Muscle of back (tissue), 11 donors: Measurements from ENCODE around the gene KIAA1958. TPM values are rescaled to one million over a fixed set of nuclear protein-coding genes. Genes with fewer than 3 reads are reported as not detected.
A peak's percentile ranks its signal among the peaks of the same experiment; 100 is the strongest.
"Not testable (repeated sequence)": the region's sequence is repeated elsewhere in the genome, so short reads cannot be mapped to it uniquely, and the experiment has no call there.

Experiments used
- DNase-seq, 3 donors: peaks; one replicate each; pipeline versions ENCODE4 v3.0.0 to v3.0.0-alpha.2; 2013
- polyA plus RNA-seq, 10 donors: library from polyadenylated mRNA; unstranded; fragments of 120-200 nt; gene quantifications; one replicate each; pipeline ENCODE4 v1.2.1, GENCODE V29; 2013; ENCODE audit not compliant: insufficient read length in 10 of 10

KIAA1958 gene
- polyA plus RNA-seq, 10 donors = 3.0 to 4.5 (median 4.0) TPM

DNA sequence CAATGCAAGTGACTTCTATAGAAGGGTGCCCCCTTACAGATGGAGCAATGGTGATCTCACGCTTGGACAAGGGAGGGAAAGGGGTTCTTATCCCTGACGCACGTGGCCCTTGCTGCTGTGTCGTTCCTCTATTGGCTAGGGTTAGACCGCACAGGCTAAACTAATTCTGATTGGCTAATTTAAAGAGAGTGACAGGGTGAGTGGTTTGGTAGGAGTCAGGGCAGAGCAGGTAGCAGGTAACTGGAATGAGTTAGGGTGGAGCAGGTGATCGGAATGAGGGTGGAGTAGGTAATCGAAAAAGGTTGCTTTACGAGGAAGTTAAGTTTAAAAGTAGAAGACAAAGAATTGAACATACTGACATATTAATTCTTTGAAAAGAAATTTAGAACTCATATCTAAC, 105.2 kb downstream of the KIAA1958 start:
- DNase-seq = not testable (repeated sequence)

DNA sequence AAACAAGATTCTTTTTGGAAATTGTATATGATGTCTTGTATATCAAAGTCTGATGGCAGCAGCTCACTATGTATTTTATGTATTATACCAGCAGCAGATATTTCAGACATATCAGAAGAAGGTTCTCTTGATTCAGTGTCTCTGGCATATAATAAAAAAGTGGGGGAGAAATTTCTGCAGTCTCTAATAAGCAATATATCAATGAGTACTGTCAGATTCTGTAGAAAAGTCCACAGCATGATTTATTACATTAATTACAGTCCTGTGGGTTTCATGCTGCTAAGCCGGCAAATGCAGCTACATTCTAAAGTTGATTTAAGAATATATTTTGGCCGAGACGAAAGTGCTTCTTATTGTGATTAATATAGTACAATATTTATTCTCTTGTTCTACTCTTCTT, 113.1 kb downstream of the KIAA1958 start:
- DNase-seq = no peak

DNA sequence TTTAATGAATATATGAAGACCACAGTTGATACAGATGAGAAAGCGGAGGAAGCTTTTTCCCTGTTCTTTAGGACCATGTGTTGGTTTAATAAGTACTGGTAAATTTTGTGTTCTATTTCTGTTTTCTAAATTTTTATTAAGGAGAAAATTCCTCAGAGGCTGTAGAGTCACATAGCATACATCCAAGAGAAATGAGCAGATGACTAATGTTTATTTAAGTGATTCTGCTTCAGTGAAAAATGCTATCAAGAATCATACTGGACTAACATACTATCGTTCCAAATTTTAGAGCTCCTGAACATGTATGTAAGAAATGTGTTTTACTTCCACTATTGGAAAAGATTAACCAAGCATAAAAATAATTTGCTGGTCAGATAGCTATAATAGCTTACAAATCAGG, 115.0 kb downstream of the KIAA1958 start:
- no peak for DNase-seq

DNA sequence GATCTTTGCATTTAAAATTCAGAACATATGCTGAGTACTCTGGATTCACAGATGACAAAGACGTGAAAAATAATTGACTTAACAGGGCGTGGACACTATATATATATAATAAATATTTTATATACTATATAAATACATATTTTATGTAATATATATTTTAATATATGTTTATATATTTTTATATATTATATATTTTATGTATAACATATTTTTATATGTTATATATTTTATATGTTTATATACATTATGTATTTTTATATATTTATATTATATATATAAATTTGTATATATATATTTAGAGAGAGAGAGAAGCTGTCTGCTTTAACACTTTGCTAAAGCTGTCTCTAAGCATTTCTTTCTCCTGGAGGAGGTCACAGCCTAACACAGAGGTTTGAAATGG, 118.2 kb downstream of the KIAA1958 start:
- no peak for DNase-seq

DNA sequence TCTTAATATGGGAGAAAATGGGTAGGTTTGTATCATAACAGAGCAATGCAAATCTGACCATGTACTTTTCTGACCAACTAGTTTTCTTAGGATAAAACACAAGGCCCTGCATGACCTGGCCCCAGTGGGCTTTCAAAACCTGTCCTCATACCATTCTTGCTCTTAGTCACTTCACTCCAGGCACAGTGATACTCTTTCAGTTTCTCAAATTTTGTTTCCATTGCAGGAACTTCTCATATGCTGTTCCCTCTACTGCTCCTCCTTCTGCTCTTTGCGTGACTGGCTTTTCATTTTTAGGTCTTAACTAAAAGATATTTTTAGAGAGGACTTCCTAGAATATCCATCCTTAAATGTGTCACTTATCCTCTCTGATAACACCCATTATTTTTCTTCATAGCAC, 118.9 kb downstream of the KIAA1958 start:
- no peak for DNase-seq

DNA sequence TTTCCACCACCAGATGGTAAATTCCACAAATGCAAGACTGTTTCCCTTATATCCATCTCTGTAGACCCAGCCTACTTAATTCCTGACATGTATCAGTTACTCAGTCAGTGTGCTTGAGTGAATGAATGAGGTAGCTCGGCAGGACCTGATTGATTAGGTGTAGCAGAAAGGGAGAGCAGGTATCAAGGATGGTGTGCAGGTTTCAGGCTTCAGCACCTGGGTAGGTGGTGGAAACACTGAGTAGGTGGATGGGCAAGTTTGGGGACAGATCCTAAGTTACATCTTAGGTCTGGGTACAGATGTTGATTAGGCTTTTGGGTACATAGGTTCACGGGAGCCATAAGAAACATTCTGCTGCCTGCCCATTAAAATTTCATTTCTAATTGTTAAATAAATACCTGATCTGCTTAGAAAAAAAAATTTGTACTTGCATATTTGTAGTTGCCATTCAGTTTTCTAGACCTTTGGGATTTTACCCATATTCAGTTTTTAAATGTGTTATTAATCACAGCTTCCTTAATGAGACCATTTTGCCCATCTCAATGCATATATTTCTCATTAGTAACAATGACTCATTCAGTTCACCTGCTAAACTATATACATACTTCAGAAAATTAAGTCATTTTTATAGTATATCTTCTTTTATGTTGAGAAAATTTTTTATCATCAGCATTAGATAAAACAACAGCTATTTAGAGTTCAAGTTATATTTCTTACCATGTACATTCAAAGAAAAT, 119.5 kb downstream of the KIAA1958 start:
- DNase-seq = no peak

DNA sequence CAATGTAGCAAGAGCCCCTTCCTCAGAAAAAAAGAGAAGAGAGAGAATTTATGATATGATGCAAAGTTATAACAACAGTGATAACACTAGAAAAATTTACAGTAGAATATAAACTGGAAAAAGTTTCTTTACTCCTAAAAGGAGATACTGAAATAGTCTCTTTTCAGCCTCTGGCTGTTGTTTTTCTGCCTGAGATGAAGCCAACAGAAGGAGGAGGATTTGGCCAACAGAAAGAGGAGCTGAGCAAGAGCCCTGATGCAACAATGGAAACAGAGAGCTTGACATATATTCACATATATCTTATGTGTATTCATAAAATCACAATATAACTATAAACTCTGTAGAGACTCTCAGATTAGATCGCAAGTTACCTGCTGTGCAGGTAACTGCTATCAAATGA, 122.2 kb downstream of the KIAA1958 start:
- peak in 2 of 3 donors; percentile 24 to 60 for DNase-seq

DNA sequence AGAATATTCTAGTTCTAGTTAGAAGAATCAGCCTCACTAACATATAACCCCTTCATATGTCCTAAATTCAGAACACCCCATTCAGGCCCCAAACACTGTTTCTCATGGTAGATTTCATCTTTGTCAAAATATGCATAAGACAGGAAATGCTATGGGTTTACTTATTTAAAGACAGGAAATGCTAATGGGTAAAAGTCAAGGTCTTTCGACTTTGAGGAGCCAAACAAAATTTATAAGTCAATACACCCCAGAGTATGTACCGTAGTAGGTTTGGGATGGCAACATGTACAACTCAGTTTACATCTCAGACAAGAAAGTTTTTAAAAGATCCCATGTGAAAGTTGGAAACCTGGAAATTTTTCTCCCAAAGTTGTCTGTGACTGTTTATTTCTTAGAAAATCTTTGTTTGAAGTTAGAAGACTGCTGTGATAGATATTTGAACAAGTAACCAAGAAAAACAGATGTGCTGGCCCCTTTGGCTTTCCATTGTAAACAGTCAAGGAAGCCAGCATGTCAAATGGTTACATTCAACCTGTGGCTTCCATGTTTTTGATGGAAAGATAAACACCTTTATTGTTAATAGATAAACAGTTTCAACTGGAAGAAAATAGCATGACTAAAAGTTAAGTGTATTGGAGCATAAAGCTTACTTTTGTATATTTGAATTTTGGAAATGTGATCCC, 129.1 kb downstream of the KIAA1958 start:
- DNase-seq = no peak

DNA sequence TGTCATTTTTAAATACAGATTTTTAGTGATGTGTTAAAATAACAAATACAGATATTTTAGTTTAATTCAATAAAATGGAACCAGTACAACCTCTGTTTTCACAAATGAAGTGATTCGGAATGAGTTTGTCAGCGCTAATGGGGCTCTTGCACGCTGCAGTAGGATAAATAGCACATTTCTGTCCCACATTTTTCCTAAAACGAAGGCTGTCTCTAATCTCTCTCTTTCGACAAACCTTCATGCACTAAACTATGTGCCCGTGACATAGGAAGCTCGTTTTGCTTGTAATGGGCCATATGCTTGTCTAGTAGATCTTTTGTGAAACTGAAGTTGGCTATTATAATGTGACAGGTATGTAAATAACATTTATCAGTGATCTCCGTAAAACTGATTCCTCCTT, 130.7 kb downstream of the KIAA1958 start:
- DNase-seq = no peak

DNA sequence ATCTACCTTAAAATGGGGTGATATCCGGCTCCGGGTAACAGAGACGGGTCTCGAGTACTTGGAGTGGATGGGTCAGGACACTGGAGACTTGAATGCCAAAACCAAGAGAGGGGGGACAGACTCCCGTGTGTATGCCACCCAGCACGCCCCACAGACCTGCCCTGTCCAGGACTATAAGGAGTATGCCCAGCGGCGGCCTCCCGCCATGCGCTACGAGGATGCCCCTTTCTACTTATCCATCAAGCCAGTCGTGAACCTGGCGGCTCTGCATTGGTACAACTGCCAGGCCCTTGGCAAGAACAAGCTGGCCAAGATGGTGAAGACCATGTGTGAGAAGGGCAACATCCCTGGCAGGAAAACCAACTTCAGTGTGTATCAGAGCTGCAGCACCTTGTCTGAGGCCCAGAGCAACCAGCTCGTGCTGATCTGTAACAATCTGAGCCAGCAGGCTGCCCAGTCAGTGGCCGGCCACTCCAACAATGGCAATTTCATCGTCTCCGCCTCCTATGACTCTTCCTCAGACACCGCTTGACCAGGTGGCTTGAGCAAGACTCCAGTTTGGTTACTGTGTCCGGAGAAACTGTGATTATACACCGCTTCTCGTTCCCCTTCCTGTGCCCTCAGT, 131.9 kb downstream of the KIAA1958 start:
- no peak for DNase-seq

DNA sequence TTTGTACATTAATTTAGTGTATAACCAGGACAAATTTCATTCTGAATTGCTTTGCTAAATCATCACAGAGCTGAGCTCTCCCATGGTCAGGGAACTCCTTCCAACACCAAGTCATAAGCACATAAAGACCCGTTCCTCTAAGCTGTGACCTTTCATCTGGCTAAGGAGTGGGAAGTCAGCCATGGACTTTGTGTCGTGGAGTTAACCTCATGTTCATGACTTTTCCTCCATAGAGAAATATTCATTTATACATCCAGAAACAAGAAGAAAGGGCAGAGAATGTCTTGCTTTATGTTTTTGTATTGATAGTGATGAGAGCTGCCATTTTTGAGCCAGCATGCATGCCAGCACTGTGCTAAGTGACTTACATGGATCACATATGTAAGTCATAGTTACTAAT, 133.8 kb downstream of the KIAA1958 start:
- peak in 2 of 3 donors; percentile 27 to 59 for DNase-seq

DNA sequence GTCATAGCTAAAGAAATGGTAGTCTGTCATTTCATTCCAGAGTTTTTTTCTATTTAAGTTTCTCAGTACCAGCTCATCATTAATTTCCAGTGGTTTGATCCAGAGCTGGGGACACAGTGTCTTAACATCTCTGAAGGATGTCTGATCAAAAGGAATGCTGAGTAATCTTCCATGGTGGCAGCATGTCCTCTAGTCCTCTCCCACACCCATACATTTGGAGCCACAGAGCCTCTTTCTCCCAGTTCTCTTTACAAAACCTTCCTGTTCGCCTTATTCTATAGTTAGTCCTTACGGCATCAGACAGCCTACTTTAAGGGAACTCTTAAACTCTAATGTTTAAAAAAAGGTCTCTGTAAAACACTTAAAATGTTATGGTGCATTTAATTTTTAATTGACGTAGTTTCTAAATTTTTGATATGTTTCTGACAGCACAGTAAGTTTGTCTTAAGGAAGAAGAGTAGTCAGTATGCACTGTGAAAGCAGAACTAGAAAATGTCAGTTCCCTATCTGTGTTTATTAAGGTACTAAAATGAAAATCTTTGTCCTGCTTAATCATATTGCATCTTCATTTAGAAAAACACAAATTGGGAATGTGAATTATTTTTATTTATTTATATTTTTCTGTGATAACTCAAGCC, 134.5 kb downstream of the KIAA1958 start:
- DNase-seq = peak in 1 of 3 donors; percentile 22

DNA sequence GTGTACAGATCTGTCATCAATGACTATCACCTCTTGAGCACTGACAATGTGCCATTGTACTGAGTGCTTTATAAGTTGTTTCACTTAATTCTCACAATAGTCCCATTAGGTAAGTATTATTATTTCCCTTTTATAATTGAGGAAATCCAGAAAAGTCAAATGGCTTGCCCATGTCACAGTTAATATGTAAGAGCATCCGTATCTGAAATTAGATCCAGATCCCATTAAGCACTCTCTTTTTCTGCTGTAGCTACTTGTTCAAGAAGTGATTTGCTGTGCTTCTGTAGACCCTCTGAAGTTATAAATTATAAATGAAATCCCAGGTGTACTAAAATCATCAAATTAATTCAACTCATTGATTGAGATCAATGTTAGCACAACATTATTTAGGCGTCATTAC, 136.6 kb downstream of the KIAA1958 start:
- no peak for DNase-seq

DNA sequence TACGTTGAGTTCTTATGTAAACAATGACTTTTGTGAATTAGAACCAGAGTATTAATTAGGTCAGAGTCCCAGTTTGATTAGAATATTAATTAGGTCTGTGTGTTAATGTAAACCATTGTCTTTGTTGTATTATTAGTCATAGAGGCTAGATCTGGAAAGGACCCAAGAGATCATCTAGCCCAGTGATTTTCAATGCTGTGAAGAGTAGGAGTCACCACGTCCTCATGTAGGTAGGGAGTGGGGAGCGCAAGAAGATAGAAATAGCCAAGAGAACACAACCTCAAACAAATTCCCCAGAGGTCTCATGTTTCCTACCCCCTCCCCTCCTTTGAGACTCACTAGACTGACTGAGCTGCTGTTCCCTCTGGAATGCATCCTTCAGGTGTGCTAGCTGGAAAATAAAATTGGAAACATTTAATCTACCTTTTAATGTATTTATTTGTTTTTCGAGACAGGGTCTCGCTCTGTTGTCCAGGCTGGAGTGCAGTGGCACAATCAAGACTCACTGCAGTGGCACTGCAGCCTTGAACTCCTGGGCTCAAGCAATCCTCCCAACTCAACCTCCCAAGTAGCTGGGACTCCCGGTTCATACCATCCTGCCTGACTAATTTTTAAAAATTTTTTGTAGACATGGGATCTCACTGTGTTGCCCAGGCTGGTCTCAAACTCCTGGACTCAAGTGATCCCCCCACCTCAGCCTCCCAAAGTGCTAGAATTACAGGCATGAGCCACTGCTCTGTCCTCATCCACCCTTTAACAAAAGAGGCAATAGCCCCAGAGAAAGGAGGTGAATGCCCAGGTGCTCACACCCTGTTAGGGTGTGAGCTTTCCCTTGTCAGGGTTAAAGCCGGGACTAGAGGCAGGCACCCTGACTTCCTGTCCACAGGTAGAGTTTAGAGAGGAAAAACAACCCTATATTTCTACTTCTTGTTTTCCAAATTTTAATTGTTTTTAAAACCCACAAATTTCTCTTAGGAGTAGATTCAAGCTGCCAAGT, 138.4 kb downstream of the KIAA1958 start:
- DNase-seq = no peak

DNA sequence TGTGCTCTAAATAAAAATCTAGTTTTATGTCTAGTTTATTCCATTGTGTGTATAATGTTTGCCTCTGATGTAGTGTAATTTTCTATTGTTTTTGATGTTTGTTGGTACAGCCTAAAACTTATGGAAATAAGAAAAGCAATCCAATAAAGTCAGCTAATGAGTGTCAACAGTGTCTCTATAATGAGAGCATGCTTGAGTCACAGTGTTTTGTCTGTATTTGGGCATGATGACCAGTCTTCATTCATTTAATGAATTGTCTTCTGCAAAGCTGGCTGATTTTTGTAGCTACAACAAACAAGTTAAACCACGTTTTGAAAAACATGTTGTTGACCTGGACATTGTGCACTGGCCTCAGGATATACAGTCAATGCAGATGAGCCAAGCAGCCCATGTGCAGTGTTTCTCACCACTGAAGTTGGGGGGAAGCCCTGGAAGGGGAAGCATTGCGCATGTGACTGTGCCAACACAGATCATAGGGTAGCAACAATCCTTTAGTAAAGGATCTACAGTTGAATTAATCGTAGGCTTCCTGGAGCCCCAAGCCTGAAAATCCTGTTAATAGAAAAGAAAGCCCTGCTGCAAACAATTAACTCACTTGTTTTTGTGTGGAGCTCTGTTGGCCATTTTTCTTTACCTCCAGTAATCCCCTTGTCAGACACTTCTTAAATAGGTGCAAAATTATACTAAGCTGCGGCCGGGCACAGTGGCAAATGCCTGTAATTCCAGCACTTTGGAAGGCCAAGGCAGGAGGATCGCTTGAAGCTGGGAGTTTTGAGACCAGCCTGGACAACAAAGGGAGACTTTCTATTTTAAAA, 143.3 kb downstream of the KIAA1958 start:
- no peak for DNase-seq

DNA sequence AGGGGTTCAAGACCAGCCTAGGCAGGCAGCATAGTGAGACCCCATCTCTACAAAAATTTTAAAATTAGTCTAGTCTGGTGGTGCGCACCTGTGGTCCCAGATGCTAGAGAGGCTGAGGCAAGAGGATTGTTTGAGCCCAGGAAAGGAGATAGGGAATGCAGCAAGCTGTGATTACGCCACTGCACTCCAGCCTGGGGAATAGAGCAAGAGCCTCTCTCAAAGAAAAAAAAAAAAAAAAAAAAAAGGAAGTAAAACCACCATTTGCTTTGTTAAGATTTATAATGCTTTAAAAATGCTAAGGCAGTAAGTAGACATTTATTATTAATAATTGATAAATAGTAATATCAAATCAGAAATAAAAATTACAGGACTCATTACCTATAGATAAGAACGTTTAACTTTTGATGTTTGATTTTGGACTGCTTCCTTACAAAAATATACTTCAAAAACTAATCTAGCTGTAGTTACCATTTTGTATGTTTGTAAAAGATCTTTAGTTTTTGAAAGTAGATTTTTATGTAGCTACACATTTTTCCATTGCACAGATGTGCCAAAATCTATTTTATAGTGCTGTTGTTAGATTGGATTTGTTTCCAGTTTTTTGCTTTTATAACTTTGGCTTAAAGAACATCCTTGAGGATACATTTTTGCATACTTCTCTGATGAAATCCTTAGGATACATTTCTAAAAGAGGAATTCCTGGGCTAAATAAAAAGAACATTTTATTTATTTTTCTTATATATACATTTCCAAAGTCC, 144.9 kb downstream of the KIAA1958 start:
- peak; percentile 58 to 85 (median 60) for DNase-seq

DNA sequence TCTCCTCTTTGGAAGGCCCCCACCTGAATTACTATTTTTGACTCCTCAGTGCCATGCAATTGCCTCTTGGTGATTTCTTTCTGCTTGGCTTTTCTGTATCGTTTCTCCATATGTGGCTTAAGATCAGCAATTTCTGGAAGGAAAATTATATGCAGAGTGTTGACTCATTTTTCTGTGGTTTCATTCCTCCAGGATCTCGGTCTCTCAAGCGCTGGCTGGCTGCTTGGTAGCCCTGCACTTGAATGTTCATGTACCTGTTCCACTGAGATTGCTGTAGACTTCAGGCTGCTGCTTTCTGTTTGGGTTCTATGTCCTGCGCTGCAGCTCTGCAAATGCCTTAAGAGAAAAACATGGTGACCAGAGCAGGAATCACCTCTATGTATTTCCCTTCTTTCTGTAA, 153.7 kb downstream of the KIAA1958 start:
- no peak for DNase-seq

DNA sequence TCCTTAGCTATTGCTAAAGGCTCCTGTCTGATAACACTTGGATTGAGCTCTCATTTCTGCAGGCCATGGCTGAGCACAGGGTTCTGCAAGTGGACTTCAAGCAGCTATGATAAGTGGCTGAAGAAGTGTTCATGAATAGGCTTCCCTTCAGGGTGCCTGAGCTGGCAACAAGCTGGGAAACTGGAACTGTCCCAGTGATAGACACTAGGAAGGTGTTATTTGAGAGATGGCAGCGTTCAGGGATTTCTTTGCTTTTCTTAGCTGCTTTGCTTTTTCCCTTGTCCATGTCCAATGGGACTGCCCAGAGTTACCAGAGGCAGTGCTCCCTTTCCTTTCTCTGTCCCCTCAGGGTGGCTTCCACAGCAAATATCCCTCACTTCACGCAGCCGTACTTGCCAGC, 155.5 kb downstream of the KIAA1958 start:
- no peak for DNase-seq

DNA sequence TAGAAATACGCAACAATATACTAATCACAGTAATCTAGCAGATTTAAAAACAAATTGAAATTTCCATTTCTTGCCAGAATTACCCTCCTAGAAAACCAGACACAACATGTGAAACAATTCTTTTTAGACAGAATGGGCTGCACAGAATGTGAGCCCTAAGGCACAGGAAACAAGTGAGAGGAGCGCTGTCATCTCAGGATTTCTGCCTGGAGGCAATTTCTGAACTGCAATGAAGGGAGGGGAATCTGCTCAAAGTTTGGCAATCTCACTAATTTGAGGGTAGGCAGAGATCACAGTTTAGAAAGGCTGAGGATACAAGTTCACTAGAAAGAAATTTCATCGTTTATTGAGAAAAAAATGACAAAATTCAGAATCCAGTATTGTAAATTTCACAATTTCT, 161.0 kb downstream of the KIAA1958 start:
- DNase-seq = no peak

DNA sequence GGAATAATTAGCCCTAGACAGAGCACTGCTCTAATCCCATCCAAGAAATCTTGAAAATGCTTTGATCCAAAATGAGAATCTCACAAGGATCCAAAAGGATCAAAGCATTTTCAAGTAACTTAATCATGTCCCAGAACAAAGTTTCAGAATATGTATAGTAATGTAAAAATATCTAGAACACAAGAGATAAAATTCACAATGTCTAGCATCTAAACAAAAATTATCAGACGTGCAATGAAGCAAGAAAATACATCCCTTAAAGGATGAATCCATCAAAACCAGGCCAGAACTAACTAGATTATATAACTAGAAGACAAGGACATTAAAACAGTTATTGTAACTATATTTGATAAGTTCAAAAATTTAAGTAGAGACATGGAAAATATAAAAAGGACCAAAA, 162.0 kb downstream of the KIAA1958 start:
- no peak for DNase-seq
